IMR-90 (cell line): ENCODE data around the gene SERPINA10. TPM values are rescaled to one million over a fixed set of nuclear protein-coding genes. Genes with fewer than 3 reads are reported as not detected.
"Not testable (repeated sequence)": the region's sequence is repeated elsewhere in the genome, so short reads cannot be mapped to it uniquely, and the experiment has no call there.

Source experiments
- ATAC-seq: fragments of 200-7000 bp; cut with Tn5 transposase; 2 replicates; pipeline ENCODE4 v1.9.1; 2020; ENCODE audit warnings: low read depth, mild to moderate bottlenecking, moderate library complexity
- BruUV-seq: library from RNA; stranded (reverse); fragments of 400-500 nt; replicated peaks from 2 replicates; lab custom pipeline; 2021; lab: Mats Ljungman, UMichigan
- CTCF ChIA-PET: fragments of 300-600 bp; formaldehyde crosslinking; extraction: SDS; loops from one replicate; lab custom pipeline; 2021; ENCODE audit warnings: antibody characterized with exemption; lab: Yijun Ruan, JAX
- POLR2A ChIA-PET: fragments of 300-600 bp; sonication (Branson Sonifier 250); formaldehyde crosslinking; loops from one replicate; lab custom pipeline; 2022; ENCODE audit warnings: antibody characterized with exemption; ENCODE audit not compliant: unreplicated experiment; lab: Charles Lee
- DNase-seq: peaks from one replicate; pipeline ENCODE4 v3.0.0; 2013
- H2AFZ ChIP-seq: replicated peaks from 2 replicates; pipeline ENCODE3; 2013; ENCODE audit warnings: low read length, mild to moderate bottlenecking; ENCODE audit not compliant: poor library complexity
- H2AK5ac ChIP-seq: 2 replicates; pipeline ENCODE4 v1.6.1; 2013; ENCODE audit warnings: low read depth, low read length, inconsistent platforms
- H2AK9ac ChIP-seq: replicated peaks from 2 replicates; pipeline ENCODE3; 2013; ENCODE audit warnings: mild to moderate bottlenecking, low read depth, low read length, moderate library complexity; ENCODE audit not compliant: poor library complexity
- H2BK120ac ChIP-seq: 2 replicates; pipeline ENCODE4 v1.6.1; 2013; ENCODE audit warnings: low read depth, low read length, inconsistent platforms
- H2BK15ac ChIP-seq: 3 replicates; pipeline ENCODE4 v1.6.1; 2013; ENCODE audit warnings: low read depth, low read length, inconsistent platforms
- H2BK20ac ChIP-seq: 2 replicates; pipeline ENCODE4 v1.6.1; 2013; ENCODE audit warnings: low read depth, mild to moderate bottlenecking, inconsistent platforms, low read length, moderate library complexity
- H2BK5ac ChIP-seq: 2 replicates; pipeline ENCODE4 v1.6.1; 2013; ENCODE audit warnings: mild to moderate bottlenecking, low read depth, low read length, inconsistent platforms; ENCODE audit not compliant: poor library complexity, severe bottlenecking
- H3K14ac ChIP-seq: replicated peaks from 2 replicates; pipeline ENCODE4 v1.6.1; 2013; ENCODE audit warnings: low read depth, low read length, inconsistent platforms
- H3K18ac ChIP-seq: 2 replicates; pipeline ENCODE4 v1.6.1; 2013; ENCODE audit warnings: low read depth, low read length, control low read depth
- H3K23ac ChIP-seq: 2 replicates; pipeline ENCODE4 v1.6.1; 2013; ENCODE audit warnings: low read depth, low read length, inconsistent platforms
- H3K27ac ChIP-seq: 2 replicates; pipeline ENCODE4 v1.5.1; 2013; ENCODE audit warnings: mild to moderate bottlenecking, control low read depth, low read length; ENCODE audit not compliant: insufficient read depth
- H3K27me3 ChIP-seq: 2 replicates; pipeline ENCODE4 v1.6.1; 2013; ENCODE audit warnings: low read length; ENCODE audit not compliant: control insufficient read depth, insufficient read depth
- H3K36me3 ChIP-seq: 2 replicates; pipeline ENCODE4 v1.6.1; 2013; ENCODE audit warnings: low read length, mixed read lengths; ENCODE audit not compliant: control insufficient read depth, insufficient read depth
- H3K4ac ChIP-seq: 2 replicates; pipeline ENCODE4 v1.6.1; 2013; ENCODE audit warnings: low read depth, low read length, inconsistent platforms
- H3K4me1 ChIP-seq: 2 replicates; pipeline ENCODE4 v1.6.1; 2013; ENCODE audit warnings: low read length, mixed read lengths; ENCODE audit not compliant: control insufficient read depth, insufficient read depth
- H3K4me2 ChIP-seq: 2 replicates; pipeline ENCODE4 v1.6.1; 2013; ENCODE audit warnings: low read depth, mild to moderate bottlenecking, control low read depth, low read length, moderate library complexity
- H3K4me3 ChIP-seq: 2 replicates; pipeline ENCODE4 v1.5.1; 2013; ENCODE audit warnings: low read depth, mild to moderate bottlenecking, control low read depth, low read length, moderate library complexity; ENCODE audit not compliant: insufficient read depth
- H3K56ac ChIP-seq: 2 replicates; pipeline ENCODE4 v1.6.1; 2013; ENCODE audit warnings: low read length, inconsistent platforms; ENCODE audit not compliant: insufficient read depth; ENCODE audit errors: extremely low read depth
- H3K79me1 ChIP-seq, 2 experiments: 2 replicates each; pipeline ENCODE4 v1.6.1; 2013; ENCODE audit warnings: low read length in 2 of 2, inconsistent platforms in 1 of 2, low read depth in 1 of 2
- H3K9ac ChIP-seq: 2 replicates; pipeline ENCODE4 v1.6.1; 2013; ENCODE audit warnings: low read depth, low read length, control low read depth
- H3K9me1 ChIP-seq: 2 replicates; pipeline ENCODE4 v1.6.1; 2013; ENCODE audit warnings: low read length, inconsistent platforms; ENCODE audit not compliant: insufficient read depth
- H3K9me3 ChIP-seq: 2 replicates; pipeline ENCODE4 v1.6.1; 2013; ENCODE audit warnings: low read length; ENCODE audit not compliant: control insufficient read depth, insufficient read depth
- H4K20me1 ChIP-seq: 2 replicates; pipeline ENCODE4 v1.6.1; 2013; ENCODE audit warnings: low read length, inconsistent platforms; ENCODE audit not compliant: insufficient read depth
- H4K5ac ChIP-seq: 2 replicates; pipeline ENCODE4 v1.6.1; 2013; ENCODE audit warnings: mild to moderate bottlenecking, low read depth, low read length, control low read depth
- H4K8ac ChIP-seq, 2 experiments: 2 replicates each; pipeline ENCODE4 v1.6.1; 2013; ENCODE audit warnings: low read depth in 2 of 2, low read length in 2 of 2, control low read depth in 1 of 2, inconsistent platforms in 1 of 2
- H4K91ac ChIP-seq: 2 replicates; pipeline ENCODE4 v1.6.1; 2013; ENCODE audit warnings: low read depth, low read length, inconsistent platforms; ENCODE audit not compliant: insufficient read depth
- WGBS, 2 experiments: methylation state at CpG; one replicate each; pipeline versions ENCODE4 v1.1.5 to v1.1.7; 2013; ENCODE audit warnings: missing lambda C conversion rate in 2 of 2; ENCODE audit not compliant: insufficient read length in 1 of 2; ENCODE audit errors: extremely low coverage in 2 of 2; 5-methylcytosine and 5-hydroxymethylcytosine counted together
- dilution Hi-C: fragments of 300-500 bp; cut with HindIII; formaldehyde crosslinking; loops from one replicate; pipeline ENCODE4 v1.14.3; 2018; ENCODE audit warnings: low sequenced_read_pairs; ENCODE audit not compliant: unreplicated experiment
- in situ Hi-C: fragments of 300-500 bp; cut with MboI; formaldehyde crosslinking; loops from 3 replicates; pipeline ENCODE4 v1.14.3; 2019; ENCODE audit warnings: low sequenced_read_pairs, inconsistent platforms, mixed read lengths
- intact Hi-C: fragments of 100-400 bp; cut with micrococcal nuclease; formaldehyde crosslinking; loops from 2 replicates; pipeline ENCODE4 v1.10.0; 2022
- polyA plus RNA-seq, 3 experiments: library from polyadenylated mRNA; depleted of rRNA; stranded (reverse); fragments of >200 nt; gene quantifications; 2 replicates each; pipeline ENCODE4 v1.2.3, GENCODE V29; 2012; ENCODE audit warnings: low replicate concordance in 1 of 3
- total RNA-seq: library from RNA; depleted of rRNA; stranded (reverse); fragments of >200 nt; gene quantifications from 2 replicates; pipeline ENCODE4 v1.2.3, GENCODE V29; 2012

SERPINA10 gene
- total and polyA plus RNA-seq, 2 of the 4 experiments (the other 2 are of a cell fraction): not detected

DNA sequence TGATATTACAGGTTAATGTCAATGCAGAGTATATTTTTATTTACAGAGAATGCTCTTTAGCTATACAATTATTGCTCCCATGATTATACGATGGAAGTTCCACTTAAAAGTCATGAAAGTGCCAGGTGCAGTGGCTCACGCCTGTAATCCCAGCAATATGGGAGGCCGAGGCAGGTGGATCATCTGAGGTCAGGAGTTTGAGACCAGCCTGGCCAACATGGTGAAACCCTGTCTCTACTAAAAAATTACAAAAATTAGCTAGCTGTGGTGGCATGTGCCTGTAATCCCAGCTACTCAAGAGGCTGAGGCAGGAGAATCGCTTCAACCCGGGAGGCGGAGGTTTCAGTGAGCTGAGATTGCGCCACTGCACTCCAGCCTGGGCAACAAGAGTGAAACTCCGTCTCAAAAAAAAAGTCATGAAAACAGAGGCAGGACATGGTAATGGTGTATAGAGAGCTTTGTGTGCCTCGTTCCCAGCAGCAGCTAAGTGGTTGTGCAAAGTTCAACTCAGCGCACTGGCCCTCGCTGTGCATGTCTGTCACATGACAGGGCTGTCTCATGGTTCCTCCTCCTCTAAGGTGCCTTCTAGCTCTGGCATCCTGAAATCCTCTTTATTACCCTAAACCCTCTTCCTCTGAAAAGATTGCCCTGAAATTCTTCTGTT lies 16.0 kb downstream of the SERPINA10 start:
- H4K91ac ChIP-seq, H3K9me1 ChIP-seq, intact Hi-C loops, H3K9ac ChIP-seq, H3K4me1 ChIP-seq, CTCF ChIA-PET, POLR2A ChIA-PET, H4K8ac ChIP-seq, H3K18ac ChIP-seq, H3K4me3 ChIP-seq, H3K27me3 ChIP-seq, H3K56ac ChIP-seq, H2BK20ac ChIP-seq, DNase-seq, H4K20me1 ChIP-seq, H3K36me3 ChIP-seq, in situ Hi-C loops, H2AK9ac ChIP-seq, H3K27ac ChIP-seq, H2AK5ac ChIP-seq, H3K14ac ChIP-seq, H3K4ac ChIP-seq, H2BK5ac ChIP-seq, ATAC-seq, H2AFZ ChIP-seq, H3K23ac ChIP-seq, BruUV-seq, H3K9me3 ChIP-seq, H4K5ac ChIP-seq, H2BK15ac ChIP-seq, H2BK120ac ChIP-seq, H3K4me2 ChIP-seq, dilution Hi-C loops, H3K79me1 ChIP-seq: not testable (repeated sequence)
- 77% methylated on average over 4 of the region's 11 CpGs; no CpG with 5 or more reads in 1 of the 2 experiments for WGBS, 2 experiments
